ENCODE measurements around the gene MAPT.

DNA sequence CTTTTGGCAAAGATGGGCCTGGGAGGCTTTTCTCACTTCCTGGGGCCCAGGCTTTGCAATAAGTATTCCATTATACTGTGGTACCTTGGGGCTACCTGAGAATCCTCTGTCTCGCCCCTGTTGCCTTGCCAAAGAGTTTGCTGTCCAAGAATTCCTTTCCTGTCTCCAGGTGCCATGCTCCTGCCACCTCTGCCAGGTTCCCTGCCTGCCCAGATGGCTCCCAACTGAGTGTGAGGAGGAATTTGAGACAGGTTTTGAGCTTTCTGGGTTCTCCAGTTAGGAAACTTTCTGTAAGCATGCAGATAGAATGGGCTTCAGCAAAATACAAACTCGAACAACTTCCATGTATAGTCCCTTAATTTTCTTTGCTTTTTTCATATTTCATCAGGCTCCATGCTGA, 5.8 kb downstream of the MAPT start:
- TF ChIP-seq TOX (CRISPR knock-in tag; IDR thresholded peaks at IDR 0.05; ENCODE audit: borderline replicate concordance) (no peak), ARNTL (CRISPR knock-in tag; IDR thresholded peaks at IDR 0.05; ENCODE audit: borderline replicate concordance, low read depth) (no peak), OSR1 (CRISPR knock-in tag; IDR thresholded peaks at IDR 0.05) (no peak), ZFP30 (CRISPR knock-in tag; IDR thresholded peaks at IDR 0.05) (no peak), SNAI2 (CRISPR knock-in tag; IDR thresholded peaks at IDR 0.05) (no peak), CSDC2 (CRISPR knock-in tag; IDR thresholded peaks at IDR 0.05) (no peak), RARB (CRISPR knock-in tag; IDR thresholded peaks at IDR 0.05) (no peak), ZNF8 (CRISPR knock-in tag; IDR thresholded peaks at IDR 0.05) (no peak), PPARA (CRISPR knock-in tag; IDR thresholded peaks at IDR 0.05; ENCODE audit: borderline replicate concordance) (no peak)
- TF ChIP-seq, protein P1, sequence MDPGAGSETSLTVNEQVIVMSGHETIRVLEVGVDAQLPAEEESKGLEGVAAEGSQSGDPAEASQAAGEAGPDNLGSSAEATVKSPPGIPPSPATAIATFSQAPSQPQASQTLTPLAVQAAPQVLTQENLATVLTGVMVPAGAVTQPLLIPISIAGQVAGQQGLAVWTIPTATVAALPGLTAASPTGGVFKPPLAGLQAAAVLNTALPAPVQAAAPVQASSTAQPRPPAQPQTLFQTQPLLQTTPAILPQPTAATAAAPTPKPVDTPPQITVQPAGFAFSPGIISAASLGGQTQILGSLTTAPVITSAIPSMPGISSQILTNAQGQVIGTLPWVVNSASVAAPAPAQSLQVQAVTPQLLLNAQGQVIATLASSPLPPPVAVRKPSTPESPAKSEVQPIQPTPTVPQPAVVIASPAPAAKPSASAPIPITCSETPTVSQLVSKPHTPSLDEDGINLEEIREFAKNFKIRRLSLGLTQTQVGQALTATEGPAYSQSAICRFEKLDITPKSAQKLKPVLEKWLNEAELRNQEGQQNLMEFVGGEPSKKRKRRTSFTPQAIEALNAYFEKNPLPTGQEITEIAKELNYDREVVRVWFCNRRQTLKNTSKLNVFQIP (CRISPR knock-in tag; IDR thresholded peaks at IDR 0.05; ENCODE audit: borderline replicate concordance, low read depth): no peak
- TF ChIP-seq, protein P2, sequence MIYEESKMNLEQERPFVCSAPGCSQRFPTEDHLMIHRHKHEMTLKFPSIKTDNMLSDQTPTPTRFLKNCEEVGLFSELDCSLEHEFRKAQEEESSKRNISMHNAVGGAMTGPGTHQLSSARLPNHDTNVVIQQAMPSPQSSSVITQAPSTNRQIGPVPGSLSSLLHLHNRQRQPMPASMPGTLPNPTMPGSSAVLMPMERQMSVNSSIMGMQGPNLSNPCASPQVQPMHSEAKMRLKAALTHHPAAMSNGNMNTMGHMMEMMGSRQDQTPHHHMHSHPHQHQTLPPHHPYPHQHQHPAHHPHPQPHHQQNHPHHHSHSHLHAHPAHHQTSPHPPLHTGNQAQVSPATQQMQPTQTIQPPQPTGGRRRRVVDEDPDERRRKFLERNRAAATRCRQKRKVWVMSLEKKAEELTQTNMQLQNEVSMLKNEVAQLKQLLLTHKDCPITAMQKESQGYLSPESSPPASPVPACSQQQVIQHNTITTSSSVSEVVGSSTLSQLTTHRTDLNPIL (CRISPR knock-in tag; IDR thresholded peaks at IDR 0.05; ENCODE audit: low read depth): no peak
- TF ChIP-seq, protein P3, sequence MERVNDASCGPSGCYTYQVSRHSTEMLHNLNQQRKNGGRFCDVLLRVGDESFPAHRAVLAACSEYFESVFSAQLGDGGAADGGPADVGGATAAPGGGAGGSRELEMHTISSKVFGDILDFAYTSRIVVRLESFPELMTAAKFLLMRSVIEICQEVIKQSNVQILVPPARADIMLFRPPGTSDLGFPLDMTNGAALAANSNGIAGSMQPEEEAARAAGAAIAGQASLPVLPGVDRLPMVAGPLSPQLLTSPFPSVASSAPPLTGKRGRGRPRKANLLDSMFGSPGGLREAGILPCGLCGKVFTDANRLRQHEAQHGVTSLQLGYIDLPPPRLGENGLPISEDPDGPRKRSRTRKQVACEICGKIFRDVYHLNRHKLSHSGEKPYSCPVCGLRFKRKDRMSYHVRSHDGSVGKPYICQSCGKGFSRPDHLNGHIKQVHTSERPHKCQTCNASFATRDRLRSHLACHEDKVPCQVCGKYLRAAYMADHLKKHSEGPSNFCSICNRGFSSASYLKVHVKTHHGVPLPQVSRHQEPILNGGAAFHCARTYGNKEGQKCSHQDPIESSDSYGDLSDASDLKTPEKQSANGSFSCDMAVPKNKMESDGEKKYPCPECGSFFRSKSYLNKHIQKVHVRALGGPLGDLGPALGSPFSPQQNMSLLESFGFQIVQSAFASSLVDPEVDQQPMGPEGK (CRISPR knock-in tag; IDR thresholded peaks at IDR 0.05; ENCODE audit: borderline replicate concordance): no peak

Measured in SK-N-SH treated with all-trans-retinoic acid at 6 μM for 48 hours (cell line).